HepG2 (cell line): ENCODE measurements around the gene SNRNP27. TPM values are rescaled to one million over a fixed set of nuclear protein-coding genes. Genes with fewer than 3 reads are reported as not detected.

Source experiments
- ARID4A ChIP-seq: sonication (generic); formaldehyde crosslinking; IDR thresholded peaks from 2 replicates; pipeline ENCODE4 v1.5.0; 2020; ENCODE audit warnings: mild to moderate bottlenecking, missing genetic modification reagents, borderline replicate concordance
- FOXM1 ChIP-seq: sonication (generic); formaldehyde crosslinking; IDR thresholded peaks from 2 replicates; pipeline ENCODE4 v1.5.0; 2020; ENCODE audit warnings: missing genetic modification reagents
- HINFP ChIP-seq: sonication (generic); formaldehyde crosslinking; IDR thresholded peaks from 2 replicates; pipeline ENCODE4 v1.4.0; 2020; ENCODE audit warnings: low read depth, mild to moderate bottlenecking, missing genetic modification reagents
- HNF1B ChIP-seq: sonication (generic); formaldehyde crosslinking; IDR thresholded peaks from 2 replicates; pipeline ENCODE4 v1.5.1; 2020; ENCODE audit warnings: mild to moderate bottlenecking, moderate library complexity, missing genetic modification reagents
- ISL2 ChIP-seq: sonication (generic); formaldehyde crosslinking; IDR thresholded peaks from 2 replicates; pipeline ENCODE4 v1.5.0; 2020; ENCODE audit warnings: missing genetic modification reagents
- JUNB ChIP-seq: sonication (generic); formaldehyde crosslinking; IDR thresholded peaks from 2 replicates; pipeline ENCODE4 v1.8.0; 2022; ENCODE audit warnings: missing genetic modification reagents, mild to moderate bottlenecking, borderline replicate concordance
- MAX ChIP-seq: IDR thresholded peaks from 2 replicates; pipeline ENCODE4 v1.6.1; 2012; ENCODE audit warnings: inconsistent platforms
- MBD4 ChIP-seq: IDR thresholded peaks from 2 replicates; pipeline ENCODE4 v1.6.1; 2012; ENCODE audit warnings: low read length, inconsistent platforms, borderline replicate concordance
- MYC ChIP-seq: sonication (generic); formaldehyde crosslinking; IDR thresholded peaks from 2 replicates; pipeline ENCODE4 v1.9.0; 2021; ENCODE audit warnings: missing genetic modification reagents, borderline replicate concordance
- MYNN ChIP-seq: sonication (generic); formaldehyde crosslinking; IDR thresholded peaks from 2 replicates; pipeline ENCODE4 v1.4.0; 2020; ENCODE audit warnings: mild to moderate bottlenecking, low read depth, missing genetic modification reagents
- PATZ1 ChIP-seq: sonication (generic); formaldehyde crosslinking; IDR thresholded peaks from 2 replicates; pipeline ENCODE4 v1.4.0; 2020; ENCODE audit warnings: missing genetic modification reagents
- YEATS4 ChIP-seq: sonication (generic); formaldehyde crosslinking; IDR thresholded peaks from 2 replicates; pipeline ENCODE4 v1.4.0; 2020; ENCODE audit warnings: missing genetic modification reagents, borderline replicate concordance
- ZNF556 ChIP-seq: sonication (generic); formaldehyde crosslinking; IDR thresholded peaks from 2 replicates; pipeline ENCODE4 v1.4.0; 2020; ENCODE audit warnings: mild to moderate bottlenecking, missing genetic modification reagents, borderline replicate concordance
- ZNF629 ChIP-seq: sonication (generic); formaldehyde crosslinking; conservative IDR thresholded peaks from 2 replicates; pipeline ENCODE4 v1.5.0; 2020; ENCODE audit warnings: missing genetic modification reagents
- ZSCAN12 ChIP-seq: sonication (generic); formaldehyde crosslinking; IDR thresholded peaks from 2 replicates; pipeline ENCODE4 v1.9.0; 2021; ENCODE audit warnings: mild to moderate bottlenecking, missing genetic modification reagents
- polyA plus RNA-seq, 8 experiments: library from polyadenylated mRNA; depleted of rRNA in 3 of 8; stranded (reverse) in 7 of 8; unstranded in 1 of 8; fragments of >200 nt; fragmentation: Illumina TruSeq in 4 of 8; extraction: Trizol in 4 of 8; gene quantifications; 2 replicates each; pipeline versions ENCODE4 v1.2.1 to v1.2.3, GENCODE V29; 2011 to 2016; ENCODE audit warnings: low read depth in 4 of 8, missing spikeins in 1 of 8, mixed read lengths in 1 of 8; ENCODE audit not compliant: insufficient read depth in 1 of 8
- total RNA-seq, 5 experiments: library from RNA; depleted of rRNA; stranded (reverse); fragments of >200 nt; fragmentation: Illumina TruSeq; extraction: Trizol; gene quantifications; 2 replicates each; pipeline ENCODE4 v1.2.3, GENCODE V29; 2016; ENCODE audit warnings: low read depth in 1 of 5

Gene SNRNP27
- total and polyA plus RNA-seq, 2 of the 13 experiments (the other 11 are each of a cell fraction or from before 2014, with no cell fraction given), result 49.8 to 54.6 TPM

- TF ChIP-seq ARID4A (CRISPR knock-in tag) (peak; percentile 60; the same call in 1 of the 2 replicates), MYC (CRISPR knock-in tag) (peak; percentile 30; the same call in 1 of the 2 replicates), HNF1B (no peak), MBD4 (0 out of 2 replicates have a peak, but pooled peaks have one; percentile 48), PATZ1 (CRISPR knock-in tag) (peak; percentile 45), MYNN (no peak), FOXM1 (no peak), YEATS4 (CRISPR knock-in tag) (no peak), ISL2 (CRISPR knock-in tag) (peak; percentile 20; the same call in 1 of the 2 replicates), JUNB (CRISPR knock-in tag) (no peak), MAX (no peak), ZSCAN12 (CRISPR knock-in tag) (no peak), ZNF556 (0 out of 2 replicates have a peak, but pooled peaks have one; percentile 74), ZNF629 (CRISPR knock-in tag) (no peak), HINFP (peak; percentile 99)
These were observed 54.5 kb downstream of the SNRNP27 start (continued) for GRCh38 chr2:69948032-69948962.
